GM19035 (cell line): ENCODE data around the gene HSDL1.

Experiments
- ATAC-seq: cut with Tn5 transposase; IDR thresholded peaks from one replicate; pipeline ENCODE4 v1.9.1; 2021; ENCODE audit not compliant: unreplicated experiment

The HSDL1 gene

GRCh38 chr16:84084570-84085270, 60.3 kb downstream of the HSDL1 start:
- ATAC-seq, result no peak

- no peak for ATAC-seq
Observed at GRCh38 chr16:84082835-84083569, 62.0 kb downstream of the HSDL1 start.

- no peak for ATAC-seq
Observed at GRCh38 chr16:84082110-84082509, 62.9 kb downstream of the HSDL1 start.

- no peak for ATAC-seq
Observed at GRCh38 chr16:84081446-84081989, 63.5 kb downstream of the HSDL1 start.

GRCh38 chr16:84080813-84081212, 64.2 kb downstream of the HSDL1 start:
- ATAC-seq, result no peak

- no peak for ATAC-seq
Observed at GRCh38 chr16:84080378-84080777, 64.6 kb downstream of the HSDL1 start.

- ATAC-seq, result no peak
Observed at GRCh38 chr16:84079664-84080063, 65.3 kb downstream of the HSDL1 start.

GRCh38 chr16:84075376-84075775, 69.6 kb downstream of the HSDL1 start:
- ATAC-seq, result no peak

- no peak for ATAC-seq
Observed at GRCh38 chr16:84074721-84075120, 70.3 kb downstream of the HSDL1 start.
